PC-3 (cell line): Measurements from ENCODE around the gene TLN1. TPM values are rescaled to one million over a fixed set of nuclear protein-coding genes. Genes with fewer than 3 reads are reported as not detected.

Experiments
- ATAC-seq: fragments of 200-7000 bp; cut with Tn5 transposase; 2 replicates; pipeline ENCODE4 v1.9.1; 2020; ENCODE audit warnings: mild to moderate bottlenecking, moderate library complexity
- BruUV-seq: library from RNA; stranded (reverse); fragments of 400-500 nt; replicated peaks from 2 replicates; lab custom pipeline; 2021; lab: Mats Ljungman, UMichigan
- CTCF ChIA-PET: fragments of 300-600 bp; sonication (Branson Sonifier 250); formaldehyde crosslinking; loops from one replicate; lab custom pipeline; 2022; ENCODE audit warnings: antibody characterized with exemption; lab: Charles Lee
- POLR2A ChIA-PET: fragments of 300-600 bp; sonication (Branson Sonifier 250); formaldehyde crosslinking; loops from one replicate; lab custom pipeline; 2022; ENCODE audit warnings: antibody characterized with exemption; ENCODE audit not compliant: unreplicated experiment; lab: Charles Lee
- DNase-seq: peaks from one replicate; pipeline ENCODE4 v3.0.0-alpha.2; 2015
- H2AFZ ChIP-seq: fragments of 300-600 bp; sonication (generic); 2 replicates; pipeline ENCODE4 v1.6.0; 2016; ENCODE audit warnings: antibody characterized with exemption, low read length
- H3F3A ChIP-seq: fragments of 300-600 bp; sonication (generic); one replicate; pipeline ENCODE4 v1.6.0; 2017; ENCODE audit warnings: antibody characterized with exemption, low read length, control low read depth, mild to moderate bottlenecking; ENCODE audit not compliant: unreplicated experiment
- H3K27ac ChIP-seq: fragments of 300-600 bp; sonication (generic); 2 replicates; pipeline ENCODE4 v1.5.1; 2016; ENCODE audit warnings: mild to moderate bottlenecking, low read length
- H3K27me3 ChIP-seq: fragments of 300-600 bp; sonication (generic); 2 replicates; pipeline ENCODE4 v1.6.1; 2016; ENCODE audit warnings: low read length, mixed read lengths
- H3K36me3 ChIP-seq: fragments of 300-600 bp; sonication (generic); 2 replicates; pipeline ENCODE4 v1.6.1; 2016; ENCODE audit warnings: low read depth, mixed run types, low read length, mixed read lengths
- H3K4me1 ChIP-seq: fragments of 300-600 bp; sonication (generic); 2 replicates; pipeline ENCODE4 v1.5.1; 2016; ENCODE audit warnings: low read length; ENCODE audit not compliant: insufficient read depth
- H3K4me2 ChIP-seq: fragments of 300-600 bp; sonication (generic); 2 replicates; pipeline ENCODE4 v1.6.0; 2016; ENCODE audit warnings: low read length
- H3K4me3 ChIP-seq: fragments of 300-600 bp; sonication (generic); 2 replicates; pipeline ENCODE4 v1.5.1; 2016; ENCODE audit warnings: mild to moderate bottlenecking, low read length, mixed read lengths
- H3K79me2 ChIP-seq: fragments of 300-600 bp; sonication (generic); 2 replicates; pipeline ENCODE4 v1.6.1; 2017; ENCODE audit warnings: low read length, mixed read lengths
- H3K9ac ChIP-seq: fragments of 300-600 bp; sonication (generic); 2 replicates; pipeline ENCODE4 v1.6.0; 2016; ENCODE audit warnings: mild to moderate bottlenecking, low read length
- H3K9me2 ChIP-seq: fragments of 300-600 bp; sonication (generic); replicated peaks from 2 replicates; pipeline ENCODE4 v1.6.1; 2016; ENCODE audit warnings: mixed run types, low read length, mixed read lengths
- H3K9me3 ChIP-seq: fragments of 300-600 bp; sonication (generic); 2 replicates; pipeline ENCODE4 v1.6.1; 2016; ENCODE audit warnings: low read length, mixed read lengths
- H4K20me1 ChIP-seq: fragments of 300-600 bp; sonication (generic); 2 replicates; pipeline ENCODE4 v1.6.1; 2016; ENCODE audit warnings: low read length, mixed read lengths
- EZH2 ChIP-seq: fragments of 300-600 bp; sonication (generic); IDR thresholded peaks from one replicate; pipeline ENCODE4 v1.6.1; 2017; ENCODE audit warnings: antibody characterized with exemption, mild to moderate bottlenecking, low read length; ENCODE audit not compliant: unreplicated experiment
- EZH2phosphoT487 ChIP-seq: fragments of 300-600 bp; sonication (generic); IDR thresholded peaks from 2 replicates; pipeline ENCODE4 v1.6.1; 2018; ENCODE audit warnings: mild to moderate bottlenecking, antibody characterized with exemption, low read length, borderline replicate concordance
- intact Hi-C: fragments of 100-400 bp; cut with micrococcal nuclease; formaldehyde crosslinking; loops from 2 replicates; pipeline ENCODE4 v1.9.0; 2023
- total RNA-seq: library from RNA; depleted of rRNA; stranded (reverse); fragments of >200 nt; gene quantifications from 2 replicates; pipeline ENCODE4 v1.2.3, GENCODE V29; 2014
- TF ChIP-seq, protein P1 (sequence below): fragments of 300-600 bp; sonication (generic); conservative IDR thresholded peaks from 2 replicates; pipeline ENCODE4 v1.5.1; 2017; ENCODE audit warnings: antibody characterized with exemption, low read depth, mild to moderate bottlenecking, low read length

Gene TLN1
- total RNA-seq, 1 experiment from 2014 or later: 118 TPM

GRCh38 chr9:35689542-35690293 is 42.3 kb downstream of the TLN1 start, which contains the start of gene TPM2:
Gene TPM2 (minus strand): TSS chr9:35689925. CDS start chr9:35689817, 108 bp downstream.
- POLR2A ChIA-PET: interaction anchor here (0.6 kb wide), 1 partner anchor 52 kb away, joined by 3 read pairs; no protein-coding TSS in a partner anchor
- intact Hi-C loops: no loop called here
- Histone ChIP-seq H3F3A (no peaks in the 10 kb centered on the region), H2AFZ (peak within 1 kb of the TSS; percentile 94), H3K4me2 (peak within 1 kb of the TSS; percentile 88), H3K9me2 (no peaks in the 10 kb centered on the region), H3K4me3 (peak within 1 kb of the TSS; percentile 83), H3K27ac (peak within 1 kb of the TSS; percentile 87), H4K20me1 (no peaks in the 10 kb centered on the region), H3K9ac (peak within 1 kb of the TSS; percentile 85), H3K27me3 (no peaks in the 10 kb centered on the region), H3K36me3 (no peaks in the 10 kb centered on the region), H3K9me3 (no peaks in the 10 kb centered on the region), H3K4me1 (peaks cover 32% of the 10 kb centered on the region), H3K79me2 (no peaks in the 10 kb centered on the region)
- DNase-seq (no peak), ATAC-seq (no peak)
- CTCF ChIA-PET: no interaction called here
- BruUV-seq: no TSS peak
- no peak for TF ChIP-seq EZH2
- TF ChIP-seq, protein P1, sequence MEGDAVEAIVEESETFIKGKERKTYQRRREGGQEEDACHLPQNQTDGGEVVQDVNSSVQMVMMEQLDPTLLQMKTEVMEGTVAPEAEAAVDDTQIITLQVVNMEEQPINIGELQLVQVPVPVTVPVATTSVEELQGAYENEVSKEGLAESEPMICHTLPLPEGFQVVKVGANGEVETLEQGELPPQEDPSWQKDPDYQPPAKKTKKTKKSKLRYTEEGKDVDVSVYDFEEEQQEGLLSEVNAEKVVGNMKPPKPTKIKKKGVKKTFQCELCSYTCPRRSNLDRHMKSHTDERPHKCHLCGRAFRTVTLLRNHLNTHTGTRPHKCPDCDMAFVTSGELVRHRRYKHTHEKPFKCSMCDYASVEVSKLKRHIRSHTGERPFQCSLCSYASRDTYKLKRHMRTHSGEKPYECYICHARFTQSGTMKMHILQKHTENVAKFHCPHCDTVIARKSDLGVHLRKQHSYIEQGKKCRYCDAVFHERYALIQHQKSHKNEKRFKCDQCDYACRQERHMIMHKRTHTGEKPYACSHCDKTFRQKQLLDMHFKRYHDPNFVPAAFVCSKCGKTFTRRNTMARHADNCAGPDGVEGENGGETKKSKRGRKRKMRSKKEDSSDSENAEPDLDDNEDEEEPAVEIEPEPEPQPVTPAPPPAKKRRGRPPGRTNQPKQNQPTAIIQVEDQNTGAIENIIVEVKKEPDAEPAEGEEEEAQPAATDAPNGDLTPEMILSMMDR: no peak
- no peak for TF ChIP-seq EZH2phosphoT487

DNA sequence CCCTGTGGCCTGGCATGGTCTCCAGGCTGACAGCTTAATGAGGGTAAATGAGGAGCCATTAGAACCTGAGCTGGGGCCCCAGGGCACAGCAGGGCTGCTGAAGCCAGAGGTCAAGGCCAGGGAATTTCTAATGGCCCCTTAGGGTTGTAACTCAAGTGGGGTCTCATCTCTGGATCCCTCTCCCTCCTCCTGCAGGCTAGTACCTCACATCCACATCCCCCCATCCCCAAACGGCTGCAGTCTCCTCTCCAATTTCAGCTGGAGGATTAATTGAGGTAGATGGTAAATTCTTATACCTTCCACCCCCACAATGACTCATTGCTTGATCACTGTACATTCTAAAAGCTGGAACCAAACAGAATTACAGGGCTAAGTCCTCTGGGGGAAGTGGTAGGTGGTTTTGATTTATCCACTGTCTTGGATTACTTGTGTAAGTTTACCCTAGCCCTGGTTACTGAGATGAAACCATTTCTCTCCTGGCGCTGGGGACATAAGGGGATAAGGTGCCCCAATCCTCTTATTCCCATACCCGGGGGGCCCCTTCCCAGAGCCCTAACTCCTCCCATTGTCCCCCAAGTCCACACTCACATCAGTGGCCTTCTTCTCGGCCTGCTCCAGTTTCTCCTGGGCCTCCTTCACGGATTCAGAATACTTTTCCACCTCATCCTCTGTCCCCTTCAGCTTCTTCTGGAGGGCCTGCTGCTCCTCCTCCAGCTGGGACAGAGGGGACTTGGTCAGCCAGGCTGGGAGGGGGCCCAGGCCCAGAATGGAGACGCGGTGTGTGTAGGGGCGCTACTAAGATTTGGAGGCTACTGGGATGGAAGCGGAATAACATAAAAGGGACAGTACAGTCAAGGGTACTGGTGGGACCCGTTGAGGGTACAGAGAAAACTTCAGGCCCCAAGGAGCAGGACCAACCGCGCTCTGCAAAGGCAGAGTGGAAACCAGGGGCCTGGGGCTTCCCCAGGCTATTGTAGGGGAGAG is 43.1 kb downstream of the TLN1 start:
- Histone ChIP-seq H3K79me2 (no peaks in the 10 kb centered on the region), H3F3A (no peaks in the 10 kb centered on the region), H3K9me2 (no peaks in the 10 kb centered on the region), H3K27me3 (no peaks in the 10 kb centered on the region), H3K4me1 (peaks cover 32% of the 10 kb centered on the region), H2AFZ (no peak overlapping the region), H3K27ac (peak overlapping the region; percentile 87), H3K4me2 (peak overlapping the region; percentile 88), H3K9me3 (no peaks in the 10 kb centered on the region), H3K4me3 (peak overlapping the region; percentile 52; the same call in 1 of the 2 replicates), H4K20me1 (no peaks in the 10 kb centered on the region), H3K9ac (peak overlapping the region; percentile 47), H3K36me3 (no peaks in the 10 kb centered on the region)
- intact Hi-C loops: no loop called here
- ChIA-PET POLR2A (interaction anchor here (0.5 to 0.6 kb wide), 2 partner anchors 25 to 1071 kb away, joined by 3 to 4 read pairs; no protein-coding TSS in a partner anchor), CTCF (no interaction called here)
- DNase-seq (peak; percentile 86), ATAC-seq (peak; percentile 85)
- TF ChIP-seq, protein P1: no peak
- TF ChIP-seq EZH2: no peak
- no peak for TF ChIP-seq EZH2phosphoT487
- TSS peak; percentile 48 for BruUV-seq
